ENCODE results near the gene PLPPR3.
"Not testable (repeated sequence)": the region's sequence is repeated elsewhere in the genome, so short reads cannot be mapped to it uniquely, and the experiment has no call there.

DNA sequence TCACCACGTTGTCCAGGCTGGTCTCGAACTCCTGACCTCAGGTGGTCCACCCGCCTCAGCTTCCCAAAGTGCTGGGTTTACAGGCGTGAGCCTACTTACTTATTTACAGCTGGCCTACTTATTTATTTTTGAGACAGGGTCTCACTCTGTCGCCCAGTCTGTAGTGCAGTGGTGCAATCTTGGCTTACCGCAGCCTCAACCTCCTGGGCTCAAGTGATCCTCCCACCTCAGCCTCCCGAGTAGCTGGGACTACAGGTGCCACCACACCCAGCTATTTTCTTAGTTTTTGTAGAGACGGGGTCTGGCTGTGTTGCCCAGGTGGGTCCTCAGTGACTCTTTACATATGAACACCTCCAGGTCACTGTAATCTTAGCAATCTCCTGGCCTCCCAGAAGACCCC is 27.4 kb upstream of the PLPPR3 start:
- TF ChIP-seq CTCF (IDR thresholded peaks at IDR 0.05; ENCODE audit: insufficient read depth, low read length); POLR2AphosphoS5 (IDR thresholded peaks at IDR 0.05; ENCODE audit: low read depth); REST (IDR thresholded peaks at IDR 0.05; ENCODE audit: insufficient replicate concordance, low read depth); GABPA (IDR thresholded peaks at IDR 0.05; ENCODE audit: low read depth); SPI1 (IDR thresholded peaks at IDR 0.05; ENCODE audit: borderline replicate concordance, low read depth): not testable (repeated sequence)
